ENCODE data around the gene OSBP2. TPM values are rescaled to one million over a fixed set of nuclear protein-coding genes. Genes with fewer than 3 reads are reported as not detected.

OSBP2 gene
- total RNA-seq, 1 experiment from 2014 or later, result 10.2 TPM

DNA sequence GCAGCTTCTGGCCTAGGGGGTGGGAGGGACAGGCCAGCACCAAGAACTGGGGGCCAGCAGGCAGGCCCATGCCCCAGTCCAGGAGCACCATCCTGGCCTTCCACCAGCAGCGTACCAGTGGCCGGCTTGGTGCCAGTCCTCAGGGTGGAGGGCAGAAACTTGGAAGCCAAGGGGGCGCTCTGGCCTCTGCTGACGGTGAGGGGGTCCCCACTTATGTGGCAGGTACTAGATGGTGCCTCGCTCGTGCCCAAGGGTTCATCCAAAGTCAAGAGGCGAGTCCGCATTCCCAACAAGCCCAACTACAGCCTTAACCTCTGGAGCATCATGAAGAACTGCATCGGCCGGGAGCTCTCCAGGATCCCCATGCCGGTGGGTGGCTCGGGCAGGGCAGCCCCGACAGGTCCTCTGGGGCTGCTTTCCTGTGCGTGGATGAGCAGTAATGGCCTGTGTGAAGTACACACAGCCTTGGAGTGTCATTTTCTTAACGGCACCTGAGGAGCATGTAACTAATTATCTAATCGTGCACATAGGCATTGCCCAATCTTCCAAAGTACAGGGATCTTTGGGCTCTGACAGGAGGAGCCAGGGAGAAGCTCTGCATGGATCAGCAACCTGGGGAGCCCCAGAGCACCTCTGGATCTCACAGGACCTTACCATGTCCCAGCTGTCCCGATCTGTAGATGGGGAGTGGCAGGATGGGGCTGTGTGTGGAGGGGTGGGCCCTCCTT is 194.8 kb downstream of the OSBP2 start:
- TF ChIP-seq, protein P1, sequence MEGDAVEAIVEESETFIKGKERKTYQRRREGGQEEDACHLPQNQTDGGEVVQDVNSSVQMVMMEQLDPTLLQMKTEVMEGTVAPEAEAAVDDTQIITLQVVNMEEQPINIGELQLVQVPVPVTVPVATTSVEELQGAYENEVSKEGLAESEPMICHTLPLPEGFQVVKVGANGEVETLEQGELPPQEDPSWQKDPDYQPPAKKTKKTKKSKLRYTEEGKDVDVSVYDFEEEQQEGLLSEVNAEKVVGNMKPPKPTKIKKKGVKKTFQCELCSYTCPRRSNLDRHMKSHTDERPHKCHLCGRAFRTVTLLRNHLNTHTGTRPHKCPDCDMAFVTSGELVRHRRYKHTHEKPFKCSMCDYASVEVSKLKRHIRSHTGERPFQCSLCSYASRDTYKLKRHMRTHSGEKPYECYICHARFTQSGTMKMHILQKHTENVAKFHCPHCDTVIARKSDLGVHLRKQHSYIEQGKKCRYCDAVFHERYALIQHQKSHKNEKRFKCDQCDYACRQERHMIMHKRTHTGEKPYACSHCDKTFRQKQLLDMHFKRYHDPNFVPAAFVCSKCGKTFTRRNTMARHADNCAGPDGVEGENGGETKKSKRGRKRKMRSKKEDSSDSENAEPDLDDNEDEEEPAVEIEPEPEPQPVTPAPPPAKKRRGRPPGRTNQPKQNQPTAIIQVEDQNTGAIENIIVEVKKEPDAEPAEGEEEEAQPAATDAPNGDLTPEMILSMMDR (conservative IDR thresholded peaks at IDR 0.05; ENCODE audit: low read depth, low read length), result no peak
- TF ChIP-seq EZH2 (IDR thresholded peaks at IDR 0.05; ENCODE audit: low read length, unreplicated experiment) (no peak), EZH2phosphoT487 (IDR thresholded peaks at IDR 0.05; ENCODE audit: borderline replicate concordance, low read length) (no peak)
- H3K4me3 ChIP-seq (ENCODE audit: low read length), result no peak overlapping the region
- no TSS peak for BruUV-seq (replicated peaks)

DNA sequence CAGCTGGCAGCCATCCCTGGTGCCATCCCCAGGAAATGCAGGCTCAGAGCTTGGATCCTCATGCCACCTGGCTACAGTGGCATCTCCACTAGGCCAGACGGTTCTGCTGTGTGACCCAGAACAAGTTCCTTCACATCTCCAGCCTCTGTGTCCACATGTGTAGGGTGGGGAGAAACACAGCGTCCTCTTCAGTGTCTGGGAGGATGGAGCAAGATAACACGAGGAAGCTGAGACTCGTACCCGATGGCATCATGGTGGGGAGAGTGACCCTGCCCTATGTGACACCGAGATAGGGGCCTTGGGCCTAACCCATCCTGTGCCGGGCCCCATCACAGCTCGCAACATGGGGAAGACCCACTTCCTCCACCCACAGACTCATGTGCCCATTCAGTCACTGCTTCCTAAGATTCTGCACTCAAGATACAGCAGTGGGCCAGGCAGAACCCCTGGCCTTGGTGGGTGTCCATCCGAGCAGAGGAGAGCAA is 195.4 kb downstream of the OSBP2 start:
- intact Hi-C loops (cut with micrococcal nuclease), result no loop called here
- no peaks in the 10 kb centered on the region for H3F3A ChIP-seq (ENCODE audit: low read length, unreplicated experiment)
- H3K4me3 ChIP-seq (ENCODE audit: low read length), result no peak overlapping the region
- H3K36me3 ChIP-seq (ENCODE audit: low read depth, low read length), result no peaks in the 10 kb centered on the region
- no peaks in the 10 kb centered on the region for H3K79me2 ChIP-seq (ENCODE audit: low read length)
- no peak overlapping the region for H2AFZ ChIP-seq (ENCODE audit: low read length)
- H3K4me1 ChIP-seq (ENCODE audit: insufficient read depth, low read length), result no peaks in the 10 kb centered on the region
- H3K9me3 ChIP-seq (ENCODE audit: low read length), result no peaks in the 10 kb centered on the region
- CTCF ChIA-PET, result interaction anchor here (0.5 kb wide), 1 partner anchor 126 kb away, joined by 4 read pairs; no protein-coding TSS in a partner anchor
- ATAC-seq (no peak), DNase-seq (no peak)
- no peaks in the 10 kb centered on the region for H4K20me1 ChIP-seq (ENCODE audit: low read length)
- H3K9me2 ChIP-seq (replicated peaks; ENCODE audit: low read length), result no peaks in the 10 kb centered on the region
- POLR2A ChIA-PET (ENCODE audit: unreplicated experiment), result no interaction called here
- H3K9ac ChIP-seq (ENCODE audit: low read length), result no peak overlapping the region
- no TSS peak for BruUV-seq (replicated peaks)
- no peak for TF ChIP-seq EZH2 (IDR thresholded peaks at IDR 0.05; ENCODE audit: low read length, unreplicated experiment)
- TF ChIP-seq, protein P1 (conservative IDR thresholded peaks at IDR 0.05; ENCODE audit: low read depth, low read length), result no peak
- no peak for TF ChIP-seq EZH2phosphoT487 (IDR thresholded peaks at IDR 0.05; ENCODE audit: borderline replicate concordance, low read length)
- H3K4me2 ChIP-seq (ENCODE audit: low read length), result no peak overlapping the region
- H3K27me3 ChIP-seq (ENCODE audit: low read length), result no peaks in the 10 kb centered on the region
- no peak overlapping the region for H3K27ac ChIP-seq (ENCODE audit: low read length)

More for the DNA sequence above, 194.8 kb downstream of the OSBP2 start:
- H4K20me1 ChIP-seq (ENCODE audit: low read length), result no peaks in the 10 kb centered on the region
- no peaks in the 10 kb centered on the region for H3F3A ChIP-seq (ENCODE audit: low read length, unreplicated experiment)
- no peak overlapping the region for H2AFZ ChIP-seq (ENCODE audit: low read length)
- H3K4me1 ChIP-seq (ENCODE audit: insufficient read depth, low read length), result no peaks in the 10 kb centered on the region
- no peak overlapping the region for H3K27ac ChIP-seq (ENCODE audit: low read length)
- H3K27me3 ChIP-seq (ENCODE audit: low read length), result no peaks in the 10 kb centered on the region
- ATAC-seq, result no peak
- intact Hi-C loops (cut with micrococcal nuclease), result no loop called here
- H3K9me2 ChIP-seq (replicated peaks; ENCODE audit: low read length), result no peaks in the 10 kb centered on the region
- H3K79me2 ChIP-seq (ENCODE audit: low read length), result no peaks in the 10 kb centered on the region
- no peak for DNase-seq
- no peaks in the 10 kb centered on the region for H3K9me3 ChIP-seq (ENCODE audit: low read length)
- CTCF ChIA-PET, result interaction anchor here (0.6 kb wide), 1 partner anchor 271 kb away, joined by 5 read pairs; no protein-coding TSS in a partner anchor
- no peak overlapping the region for H3K4me2 ChIP-seq (ENCODE audit: low read length)
- H3K9ac ChIP-seq (ENCODE audit: low read length), result no peak overlapping the region
- POLR2A ChIA-PET (ENCODE audit: unreplicated experiment), result no interaction called here
- no peaks in the 10 kb centered on the region for H3K36me3 ChIP-seq (ENCODE audit: low read depth, low read length)

Data from PC-3 (cell line).